Stimulated activated naive CD8-positive, alpha-beta T cell treated with anti-CD3 and anti-CD28 coated beads, Interleukin-15, Interleukin-2, amounts not matched to agents 100 ng/mL and 50 ng/mL, for 24 hours (primary cell): Measurements from ENCODE around the gene SH3BP2.
A peak's percentile ranks its signal among the peaks of the same experiment; 100 is the strongest.

Experiments
- H3K27ac Mint-ChIP-seq: one replicate; pipeline ENCODE4 v1.8.0; 2021; ENCODE audit warnings: mild to moderate bottlenecking, mixed read lengths
- H3K27me3 Mint-ChIP-seq: one replicate; pipeline ENCODE4 v1.8.0; 2021; ENCODE audit warnings: mixed read lengths
- H3K36me3 Mint-ChIP-seq: one replicate; pipeline ENCODE4 v1.8.0; 2021; ENCODE audit warnings: low read depth, mixed read lengths
- H3K4me1 Mint-ChIP-seq: one replicate; pipeline ENCODE4 v1.8.0; 2021; ENCODE audit warnings: low read depth, mixed read lengths
- H3K4me3 Mint-ChIP-seq: one replicate; pipeline ENCODE4 v1.8.0; 2021; ENCODE audit warnings: mild to moderate bottlenecking, mixed read lengths
- H3K9me3 Mint-ChIP-seq: one replicate; pipeline ENCODE4 v1.8.0; 2021; ENCODE audit warnings: mixed read lengths

Gene SH3BP2

GRCh38 chr4:2792711-2793585, at the start of gene SH3BP2:
Gene SH3BP2 (plus strand): TSS chr4:2793085. CDS start chr4:2820618, 27,533 bp downstream.
- Mint-ChIP-seq H3K9me3 (no peaks in the 10 kb centered on the region), H3K27me3 (no peaks in the 10 kb centered on the region), H3K36me3 (no peaks in the 10 kb centered on the region), H3K27ac (peak within 1 kb of the TSS; percentile 86), H3K4me1 (peaks cover 48% of the 10 kb centered on the region), H3K4me3 (peak within 1 kb of the TSS; percentile 86)

- Mint-ChIP-seq H3K4me3 (no peak overlapping the region), H3K27ac (no peak overlapping the region), H3K4me1 (peaks cover 54% of the 10 kb centered on the region), H3K27me3 (no peaks in the 10 kb centered on the region), H3K36me3 (peaks cover 64% of the 10 kb centered on the region), H3K9me3 (no peaks in the 10 kb centered on the region)
Measured at GRCh38 chr4:2743518-2744445, 49.1 kb upstream of the SH3BP2 start.

GRCh38 chr4:2744576-2745270, 48.2 kb upstream of the SH3BP2 start:
- H3K9me3 Mint-ChIP-seq, result no peaks in the 10 kb centered on the region
- H3K36me3 Mint-ChIP-seq, result peaks cover 61% of the 10 kb centered on the region
- H3K27ac Mint-ChIP-seq, result peak overlapping the region; percentile 93
- no peaks in the 10 kb centered on the region for H3K27me3 Mint-ChIP-seq
- no peak overlapping the region for H3K4me3 Mint-ChIP-seq
- H3K4me1 Mint-ChIP-seq, result peaks cover 64% of the 10 kb centered on the region

- H3K9me3 Mint-ChIP-seq, result no peaks in the 10 kb centered on the region
- H3K4me3 Mint-ChIP-seq, result peak overlapping the region; percentile 61
- peaks cover 68% of the 10 kb centered on the region for H3K4me1 Mint-ChIP-seq
- H3K27me3 Mint-ChIP-seq, result no peaks in the 10 kb centered on the region
- peaks cover 55% of the 10 kb centered on the region for H3K36me3 Mint-ChIP-seq
- H3K27ac Mint-ChIP-seq, result peak overlapping the region; percentile 93
Measured at GRCh38 chr4:2745516-2745915, 47.4 kb upstream of the SH3BP2 start.

- H3K27me3 Mint-ChIP-seq, result no peaks in the 10 kb centered on the region
- peak overlapping the region; percentile 93 for H3K27ac Mint-ChIP-seq
- peaks cover 50% of the 10 kb centered on the region for H3K36me3 Mint-ChIP-seq
- peaks cover 68% of the 10 kb centered on the region for H3K4me1 Mint-ChIP-seq
- no peaks in the 10 kb centered on the region for H3K9me3 Mint-ChIP-seq
- H3K4me3 Mint-ChIP-seq, result peak overlapping the region; percentile 61
Measured at GRCh38 chr4:2745981-2746806, 46.7 kb upstream of the SH3BP2 start.

- Mint-ChIP-seq H3K9me3 (no peaks in the 10 kb centered on the region), H3K4me3 (peak overlapping the region; percentile 61), H3K27me3 (no peaks in the 10 kb centered on the region), H3K4me1 (peaks cover 71% of the 10 kb centered on the region), H3K36me3 (peaks cover 48% of the 10 kb centered on the region), H3K27ac (peak overlapping the region; percentile 93)
Measured at GRCh38 chr4:2746891-2747695, 45.8 kb upstream of the SH3BP2 start.

- Mint-ChIP-seq H3K27me3 (no peaks in the 10 kb centered on the region), H3K27ac (no peak overlapping the region), H3K4me1 (peaks cover 66% of the 10 kb centered on the region), H3K4me3 (no peak overlapping the region), H3K9me3 (no peaks in the 10 kb centered on the region), H3K36me3 (peaks cover 37% of the 10 kb centered on the region)
Measured at GRCh38 chr4:2750719-2751605, 41.9 kb upstream of the SH3BP2 start.

- no peak overlapping the region for H3K27ac Mint-ChIP-seq
- peaks cover 46% of the 10 kb centered on the region for H3K4me1 Mint-ChIP-seq
- peaks cover 18% of the 10 kb centered on the region for H3K36me3 Mint-ChIP-seq
- H3K27me3 Mint-ChIP-seq, result no peaks in the 10 kb centered on the region
- H3K4me3 Mint-ChIP-seq, result no peak overlapping the region
- no peaks in the 10 kb centered on the region for H3K9me3 Mint-ChIP-seq
Measured at GRCh38 chr4:2753436-2753835, 39.4 kb upstream of the SH3BP2 start.

GRCh38 chr4:2754848-2755819, 37.8 kb upstream of the SH3BP2 start:
- peak overlapping the region; percentile 91 for H3K4me3 Mint-ChIP-seq
- H3K27me3 Mint-ChIP-seq, result no peaks in the 10 kb centered on the region
- no peaks in the 10 kb centered on the region for H3K9me3 Mint-ChIP-seq
- peaks cover 18% of the 10 kb centered on the region for H3K36me3 Mint-ChIP-seq
- peak overlapping the region; percentile 91 for H3K27ac Mint-ChIP-seq
- H3K4me1 Mint-ChIP-seq, result peaks cover 31% of the 10 kb centered on the region

GRCh38 chr4:2755821-2756690, 36.8 kb upstream of the SH3BP2 start, which contains the start of gene TNIP2:
Gene TNIP2 (minus strand): TSS chr4:2756336. CDS start chr4:2756289, 47 bp downstream.
- H3K27me3 Mint-ChIP-seq, result no peaks in the 10 kb centered on the region
- H3K4me3 Mint-ChIP-seq, result peak within 1 kb of the TSS; percentile 91
- peak within 1 kb of the TSS; percentile 91 for H3K27ac Mint-ChIP-seq
- peaks cover 18% of the 10 kb centered on the region for H3K36me3 Mint-ChIP-seq
- peaks cover 31% of the 10 kb centered on the region for H3K4me1 Mint-ChIP-seq
- H3K9me3 Mint-ChIP-seq, result no peaks in the 10 kb centered on the region
